Activated CD4-positive, CD25-positive, alpha-beta regulatory T cell treated with anti-CD3 and anti-CD28 coated beads, Interleukin-2, amount 50 U/mL, for 16 hours (primary cell): ENCODE measurements around the gene CSF1.

Experiments used
- DNase-seq: peaks from one replicate; pipeline ENCODE4 v3.0.0-alpha.2; 2020; ENCODE audit warnings: low read depth, low spot score

Gene CSF1

GRCh38 chr1:109882288-109883245 lies 28.1 kb upstream of the CSF1 start:
- no peak for DNase-seq

GRCh38 chr1:109883248-109883955 lies 27.2 kb upstream of the CSF1 start:
- no peak for DNase-seq

- DNase-seq: no peak
Observed at GRCh38 chr1:109884242-109884891, 26.3 kb upstream of the CSF1 start.

GRCh38 chr1:109885589-109885988 lies 25.1 kb upstream of the CSF1 start:
- no peak for DNase-seq

GRCh38 chr1:109886827-109887226 lies 23.8 kb upstream of the CSF1 start:
- DNase-seq: no peak

- DNase-seq: no peak
Observed at GRCh38 chr1:109887271-109887670, 23.4 kb upstream of the CSF1 start.

GRCh38 chr1:109887884-109888283 lies 22.8 kb upstream of the CSF1 start:
- DNase-seq: no peak

GRCh38 chr1:109889094-109889493 lies 21.6 kb upstream of the CSF1 start:
- DNase-seq: no peak

GRCh38 chr1:109890115-109890953 lies 20.3 kb upstream of the CSF1 start:
- no peak for DNase-seq

GRCh38 chr1:109891930-109892329 lies 18.7 kb upstream of the CSF1 start:
- DNase-seq: no peak

GRCh38 chr1:109892561-109893368 lies 17.9 kb upstream of the CSF1 start:
- DNase-seq: no peak

GRCh38 chr1:109893532-109894171 lies 17.0 kb upstream of the CSF1 start:
- no peak for DNase-seq

- no peak for DNase-seq
Observed at GRCh38 chr1:109894823-109895719, 15.6 kb upstream of the CSF1 start.

- DNase-seq: no peak
Observed at GRCh38 chr1:109895720-109896504, 14.7 kb upstream of the CSF1 start.

GRCh38 chr1:109896681-109897080 lies 14.0 kb upstream of the CSF1 start:
- DNase-seq: no peak

- DNase-seq: no peak
Observed at GRCh38 chr1:109897259-109897955, 13.2 kb upstream of the CSF1 start.

GRCh38 chr1:109898842-109899241 lies 11.8 kb upstream of the CSF1 start:
- DNase-seq: no peak

- no peak for DNase-seq
Observed at GRCh38 chr1:109901141-109901523, 9.5 kb upstream of the CSF1 start.
